Activated B cell treated with CpG ODN at 0.5 μM for 24 hours (primary cell): Measurements from ENCODE around the gene COA3. TPM values are rescaled to one million over a fixed set of nuclear protein-coding genes. Genes with fewer than 3 reads are reported as not detected.
A peak's percentile ranks its signal among the peaks of the same experiment; 100 is the strongest.

ENCODE experiments used
- ATAC-seq: fragments of 200-7000 bp; cut with Tn5 transposase; one replicate; pipeline ENCODE4 v1.10.0; 2021; ENCODE audit warnings: low read depth, mild to moderate bottlenecking, moderate library complexity
- CTCF ChIA-PET: fragments of 350-600 bp; sonication (Branson Sonifier 250); formaldehyde crosslinking; loops from one replicate; lab custom pipeline; 2021; ENCODE audit warnings: antibody characterized with exemption; lab: Charles Lee
- POLR2A ChIA-PET: fragments of 350-600 bp; sonication (Branson Sonifier 250); formaldehyde crosslinking; loops from one replicate; lab custom pipeline; 2021; ENCODE audit warnings: antibody characterized with exemption; lab: Charles Lee
- DNase-seq: peaks from one replicate; pipeline ENCODE4 v3.0.0; 2022
- H3K27ac Mint-ChIP-seq: one replicate; pipeline ENCODE4 v1.8.0; 2020; ENCODE audit warnings: mixed read lengths
- H3K27me3 Mint-ChIP-seq: one replicate; pipeline ENCODE4 v1.8.0; 2021; ENCODE audit warnings: mixed read lengths
- H3K36me3 Mint-ChIP-seq: one replicate; pipeline ENCODE4 v1.8.0; 2021; ENCODE audit warnings: low read depth, mixed read lengths
- H3K4me1 Mint-ChIP-seq: one replicate; pipeline ENCODE4 v1.8.0; 2021; ENCODE audit warnings: mixed read lengths
- H3K4me3 Mint-ChIP-seq: one replicate; pipeline ENCODE4 v1.8.0; 2020; ENCODE audit warnings: mild to moderate bottlenecking, mixed read lengths
- H3K9me3 Mint-ChIP-seq: one replicate; pipeline ENCODE4 v1.8.0; 2020; ENCODE audit warnings: mixed read lengths
- CTCF ChIP-seq: fragments of 200-600 bp; IDR thresholded peaks from one replicate; pipeline ENCODE4 v1.8.0; 2022; ENCODE audit warnings: antibody characterized with exemption, mild to moderate bottlenecking
- intact Hi-C: fragments of 100-400 bp; cut with micrococcal nuclease; formaldehyde crosslinking; loops from one replicate; pipeline ENCODE4 v1.15.1; 2024
- total RNA-seq: library from RNA; stranded (reverse); gene quantifications from 2 replicates; pipeline ENCODE4 v1.2.3, GENCODE V29; 2022

COA3 gene
- total RNA-seq, 1 donor from 2014 or later, result 41.4 TPM

DNA sequence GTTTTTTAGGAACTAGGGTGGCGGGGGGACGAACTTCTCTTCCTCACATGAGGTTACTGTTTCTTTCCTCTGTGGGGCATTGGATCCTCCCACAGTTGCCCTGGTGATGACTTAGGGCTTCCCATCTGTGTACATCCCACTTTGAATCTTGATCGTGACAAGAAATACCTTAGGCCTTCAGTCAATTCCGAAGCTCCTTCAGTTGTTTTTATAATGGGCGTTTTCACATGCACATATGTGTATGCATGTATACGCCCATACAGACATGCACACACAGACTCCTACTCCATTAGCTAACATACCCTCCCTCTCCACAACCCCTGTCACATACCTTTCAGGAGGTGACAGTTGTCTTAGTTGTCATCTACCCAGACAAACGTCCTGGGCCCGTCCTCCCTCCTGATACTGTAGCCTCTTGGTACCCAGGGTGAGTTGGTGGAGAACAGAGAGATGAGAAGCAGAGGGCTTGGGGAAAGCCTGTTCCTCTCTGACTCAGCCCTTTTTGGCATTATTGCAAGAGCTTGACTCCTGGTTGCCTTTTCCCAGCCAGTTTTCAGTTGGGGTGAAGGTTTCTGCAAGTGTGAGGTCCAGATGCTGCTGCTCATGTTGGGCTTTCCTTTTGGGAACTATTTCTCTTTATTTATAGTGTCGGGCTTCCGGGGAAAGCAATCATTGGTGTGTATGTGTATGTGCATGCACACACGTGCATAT, 43.6 kb upstream of the COA3 start:
- no peak overlapping the region for H3K27ac Mint-ChIP-seq
- ChIA-PET POLR2A (interaction anchor here (1.7 to 1.9 kb wide), 2 partner anchors 9 to 156 kb away, joined by 6 to 8 read pairs; partner anchors contain the start of genes PSME3 and RPL27), CTCF (interaction anchor here (1.6 to 2.5 kb wide), 3 partner anchors 10 to 156 kb away, joined by 5 to 19 read pairs (median 7); partner anchors contain the start of gene RPL27)
- TF ChIP-seq CTCF, result no peak
- no peaks in the 10 kb centered on the region for H3K9me3 Mint-ChIP-seq
- intact Hi-C loops, result loop anchor here (2.0 to 5.0 kb wide), 2 partner anchors 87 to 495 kb away; no protein-coding TSS in a partner anchor
- peaks cover 18% of the 10 kb centered on the region for H3K4me1 Mint-ChIP-seq
- no peak for DNase-seq
- H3K4me3 Mint-ChIP-seq, result no peak overlapping the region
- no peak for ATAC-seq
- H3K27me3 Mint-ChIP-seq, result no peaks in the 10 kb centered on the region
- peaks cover 84% of the 10 kb centered on the region for H3K36me3 Mint-ChIP-seq

DNA sequence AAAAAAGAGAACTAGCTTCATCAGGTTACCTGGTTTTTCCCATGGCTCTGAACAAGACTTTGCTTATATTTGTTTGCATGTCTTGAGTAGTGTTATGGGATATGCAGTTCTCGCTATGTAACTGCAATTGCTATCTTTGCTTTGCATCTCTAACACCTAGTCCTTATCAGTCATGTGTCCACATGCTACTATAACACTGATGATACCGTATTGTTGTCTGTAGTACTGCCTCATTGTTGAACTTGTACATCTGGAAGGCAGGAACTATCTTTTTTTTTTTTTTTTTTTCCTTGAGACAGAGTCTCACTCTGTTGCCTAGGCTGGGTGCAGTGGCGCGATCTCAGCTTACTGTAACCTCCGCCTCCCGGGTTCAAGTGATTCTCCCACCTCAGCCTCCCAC, 37.2 kb upstream of the COA3 start:
- Mint-ChIP-seq H3K27ac (no peak overlapping the region), H3K4me3 (no peak overlapping the region), H3K4me1 (peaks cover 24% of the 10 kb centered on the region), H3K9me3 (no peaks in the 10 kb centered on the region), H3K36me3 (peaks cover 66% of the 10 kb centered on the region), H3K27me3 (no peaks in the 10 kb centered on the region)
- ATAC-seq, result no peak
- intact Hi-C loops, result no loop called here
- no peak for TF ChIP-seq CTCF
- CTCF ChIA-PET, result interaction anchor here (1.6 to 4.1 kb wide), 2 partner anchors 12 to 16 kb away, joined by 5 to 27 read pairs; partner anchors contain the start of gene BECN1
- no peak for DNase-seq
- POLR2A ChIA-PET, result interaction anchor here (0.6 to 6.8 kb wide), 3 partner anchors 15 to 894 kb away, joined by 4 to 115 read pairs (median 6); partner anchors contain the start of genes BECN1 and RPL27

DNA sequence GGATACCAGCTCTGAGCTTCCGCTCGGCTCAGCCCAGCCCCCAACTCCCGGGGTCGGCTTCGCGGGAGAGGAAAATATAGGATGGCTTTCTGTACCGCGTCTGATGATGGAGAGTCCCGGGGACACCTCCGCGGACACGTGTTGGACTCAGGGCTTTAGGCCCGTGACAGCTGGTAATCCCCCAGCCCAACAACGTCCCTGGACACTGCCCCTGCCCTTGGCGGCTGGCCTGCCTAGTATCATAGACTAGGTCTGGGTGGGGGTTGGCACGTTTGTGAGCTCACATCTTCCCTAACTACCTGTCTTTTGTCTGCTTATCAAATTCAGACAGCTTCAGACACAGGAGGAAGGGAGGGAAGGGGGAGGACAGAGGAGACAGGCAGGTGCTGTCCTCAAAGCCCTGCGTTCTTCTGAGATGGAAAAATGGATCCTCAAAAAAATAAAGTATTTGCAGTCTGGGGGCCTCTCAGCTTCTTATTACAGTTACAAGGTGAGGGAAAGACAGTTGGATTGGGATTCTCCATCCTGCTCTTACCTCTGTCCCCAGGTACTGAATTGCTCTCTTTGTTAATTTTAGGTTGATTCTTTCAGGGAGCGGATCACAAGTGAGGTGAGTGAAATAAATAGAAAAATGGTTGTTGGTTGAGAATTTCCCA, 35.4 kb upstream of the COA3 start:
- H3K4me3 Mint-ChIP-seq, result peak overlapping the region; percentile 97
- DNase-seq (no peak), ATAC-seq (no peak)
- POLR2A ChIA-PET, result interaction anchor here (0.6 to 6.8 kb wide), 25 partner anchors 9 to 565 kb away, joined by 3 to 115 read pairs (median 5); partner anchors contain the start of genes ARL4D, BECN1, CNTD1 and COA3
- peak overlapping the region; percentile 99 for H3K27ac Mint-ChIP-seq
- H3K4me1 Mint-ChIP-seq, result peaks cover 24% of the 10 kb centered on the region
- H3K36me3 Mint-ChIP-seq, result peaks cover 51% of the 10 kb centered on the region
- intact Hi-C loops, result loop anchor here (1.0 to 5.0 kb wide), 6 partner anchors 10 to 648 kb away; partner anchors contain the start of genes BECN1, DHX8, NBR1 and PTGES3L
- CTCF ChIA-PET, result interaction anchor here (1.3 to 4.1 kb wide), 4 partner anchors 10 to 256 kb away, joined by 4 to 27 read pairs (median 14); partner anchors contain the start of genes BECN1, PSMC3IP and RPL27
- H3K27me3 Mint-ChIP-seq, result no peaks in the 10 kb centered on the region
- no peak for TF ChIP-seq CTCF
- no peaks in the 10 kb centered on the region for H3K9me3 Mint-ChIP-seq

DNA sequence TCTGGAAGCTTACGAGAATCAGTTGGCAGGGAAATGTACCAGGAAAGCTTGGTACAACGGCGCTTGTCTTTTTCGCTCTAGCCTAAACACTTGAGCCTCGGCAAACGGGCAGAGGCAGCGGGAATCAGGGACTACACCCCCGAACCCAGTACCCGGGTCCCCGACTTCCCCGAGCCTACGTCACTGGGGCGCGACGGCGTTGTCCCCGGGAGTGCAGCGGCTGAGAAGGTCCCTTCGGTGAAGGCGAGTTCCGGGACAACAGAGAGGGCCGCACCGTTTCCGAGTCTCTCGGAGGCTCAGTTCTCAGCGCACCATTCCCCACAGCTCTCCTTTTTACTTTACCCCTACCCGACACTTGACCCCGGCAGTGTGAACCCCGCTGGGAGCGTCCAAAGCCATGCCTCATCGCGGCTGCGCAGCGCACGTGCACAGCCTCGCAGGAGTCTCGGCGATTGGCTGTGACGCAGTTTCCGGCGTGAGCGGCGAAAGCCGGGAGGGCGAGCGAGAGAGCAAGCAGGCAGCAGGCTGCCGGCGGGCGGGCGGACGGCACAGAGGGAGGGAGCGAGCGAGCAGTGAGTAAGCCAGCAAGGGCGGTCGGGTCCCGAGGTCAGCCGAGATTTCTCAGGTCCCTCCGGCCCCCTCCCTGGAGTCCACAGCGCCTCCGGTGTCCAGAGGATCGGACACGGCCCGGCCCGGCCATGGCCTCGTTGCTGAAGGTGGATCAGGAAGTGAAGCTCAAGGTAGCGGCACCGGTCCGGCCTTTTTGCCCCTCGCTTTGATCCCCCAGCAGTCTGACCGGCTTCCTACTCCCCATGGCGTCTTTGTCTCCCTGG, 34.6 kb upstream of the COA3 start, which contains the start of gene PSME3:
TSS of gene PSME3 (plus strand) at position 464 of the 833 bp plus-strand sequence. CDS start at position 699, 235 bp downstream.
- peak; percentile 84 for DNase-seq

More for the DNA sequence above, 34.6 kb upstream of the COA3 start, which contains the start of gene PSME3:
- CTCF ChIA-PET, result interaction anchor here (1.3 to 4.1 kb wide), 5 partner anchors 9 to 255 kb away, joined by 4 to 27 read pairs (median 10); partner anchors contain the start of genes BECN1, PSMC3IP and RPL27
- no peak for TF ChIP-seq CTCF
- peak within 1 kb of the TSS; percentile 97 for H3K4me3 Mint-ChIP-seq
- H3K27me3 Mint-ChIP-seq, result no peaks in the 10 kb centered on the region
- no peaks in the 10 kb centered on the region for H3K9me3 Mint-ChIP-seq
- peaks cover 24% of the 10 kb centered on the region for H3K4me1 Mint-ChIP-seq
- H3K27ac Mint-ChIP-seq, result peak within 1 kb of the TSS; percentile 99
- H3K36me3 Mint-ChIP-seq, result peaks cover 44% of the 10 kb centered on the region
- POLR2A ChIA-PET, result interaction anchor here (0.5 to 6.8 kb wide), 29 partner anchors 10 to 566 kb away, joined by 3 to 115 read pairs (median 5); partner anchors contain the start of genes ARL4D, BECN1, CNTD1 and COA3
- intact Hi-C loops, result loop anchor here (1.0 to 5.0 kb wide), 6 partner anchors 9 to 649 kb away; partner anchors contain the start of genes BECN1, DHX8, NBR1 and PTGES3L
- ATAC-seq, result peak; percentile 91
